ENCODE measurements around the gene INF2. TPM values are rescaled to one million over a fixed set of nuclear protein-coding genes. Genes with fewer than 3 reads are reported as not detected.

The INF2 gene
- total RNA-seq, 2 experiments from 2014 or later, result 74.9 to 76.9 TPM

GRCh38 chr14:104724981-104725771 is 35.8 kb downstream of the INF2 start:
- ChIA-PET POLR2A (interaction anchor here (0.5 to 1.9 kb wide), 4 partner anchors 27 to 470 kb away, joined by 3 to 8 read pairs (median 4); partner anchors contain the start of genes SIVA1 and ZBTB42), CTCF (interaction anchor here (1.5 kb wide), 1 partner anchor 43 kb away, joined by 3 read pairs; no protein-coding TSS in a partner anchor)
- Histone ChIP-seq H3K4me3 (ENCODE audit: low read length) (peak overlapping the region; percentile 87), H3K9me3 (ENCODE audit: control insufficient read depth in 1 of 2, insufficient read depth in 1 of 2, low read length in 2 of 2) (peaks cover 0 to 4% of the 10 kb centered on the region in 2 experiments), H3K36me3 (ENCODE audit: insufficient read depth, low read length) (no peaks in the 10 kb centered on the region), H3K4me1 (ENCODE audit: insufficient read depth, low read length) (peaks cover 17% of the 10 kb centered on the region), H3K27me3 (ENCODE audit: control insufficient read depth in 1 of 2, insufficient read depth in 2 of 2, low read length in 2 of 2) (peaks cover 0 to 4% of the 10 kb centered on the region in 2 experiments), H3K27ac (ENCODE audit: low read depth in 1 of 2, low read length in 2 of 2) (no peak overlapping the region)
- Mint-ChIP-seq H3K4me3 (peak overlapping the region; percentile 70), H3K4me1 (ENCODE audit: low read depth) (no peaks in the 10 kb centered on the region), H3K27ac (no peak overlapping the region), H3K9me3 (no peaks in the 10 kb centered on the region), H3K27me3 (no peaks in the 10 kb centered on the region), H3K36me3 (ENCODE audit: low read depth) (no peaks in the 10 kb centered on the region)
- no peak for TF ChIP-seq CTCF (IDR thresholded peaks at IDR 0.05)
- ATAC-seq (ENCODE audit: poor library complexity), result no peak
- DNase-seq, result no peak
- intact Hi-C loops (cut with DNase I, micrococcal nuclease), result loop anchor here in 1 of 2 experiments (1.0 to 2.0 kb wide), 2 partner anchors 28 to 70 kb away; partner anchors contain the start of genes AKT1 and SIVA1

- peak overlapping the region; percentile 70 for H3K4me3 Mint-ChIP-seq
- ChIA-PET POLR2A (interaction anchor here (0.5 kb wide), 1 partner anchor 470 kb away, joined by 3 read pairs; no protein-coding TSS in a partner anchor), CTCF (no interaction called here)
- H3K27ac Mint-ChIP-seq, result no peak overlapping the region
- H3K27ac ChIP-seq (ENCODE audit: low read depth in 1 of 2, low read length in 2 of 2), result no peak overlapping the region
- H3K36me3 Mint-ChIP-seq (ENCODE audit: low read depth), result no peaks in the 10 kb centered on the region
- H3K27me3 ChIP-seq (ENCODE audit: control insufficient read depth in 1 of 2, insufficient read depth in 2 of 2, low read length in 2 of 2), result peaks cover 0 to 4% of the 10 kb centered on the region in 2 experiments
- peaks cover 0 to 4% of the 10 kb centered on the region in 2 experiments for H3K9me3 ChIP-seq (ENCODE audit: control insufficient read depth in 1 of 2, insufficient read depth in 1 of 2, low read length in 2 of 2)
- intact Hi-C loops (cut with DNase I, micrococcal nuclease), result loop anchor here in 1 of 2 experiments (2.0 kb wide), 1 partner anchor 69 kb away; the partner anchor contains the start of gene AKT1
- no peaks in the 10 kb centered on the region for H3K4me1 Mint-ChIP-seq (ENCODE audit: low read depth)
- no peak overlapping the region for H3K4me3 ChIP-seq (ENCODE audit: low read length)
- DNase-seq (no peak), ATAC-seq (ENCODE audit: poor library complexity) (no peak)
- H3K4me1 ChIP-seq (ENCODE audit: insufficient read depth, low read length), result peaks cover 17% of the 10 kb centered on the region
- no peaks in the 10 kb centered on the region for H3K9me3 Mint-ChIP-seq
- no peaks in the 10 kb centered on the region for H3K36me3 ChIP-seq (ENCODE audit: insufficient read depth, low read length)
- no peaks in the 10 kb centered on the region for H3K27me3 Mint-ChIP-seq
- TF ChIP-seq CTCF (IDR thresholded peaks at IDR 0.05), result no peak
Observed at GRCh38 chr14:104725772-104726548, 36.5 kb downstream of the INF2 start.

- H3K36me3 Mint-ChIP-seq (ENCODE audit: low read depth), result no peaks in the 10 kb centered on the region
- POLR2A ChIA-PET, result no interaction called here
- DNase-seq (no peak), ATAC-seq (ENCODE audit: poor library complexity) (no peak)
- CTCF ChIA-PET, result no interaction called here
- peaks cover 0 to 4% of the 10 kb centered on the region in 2 experiments for H3K27me3 ChIP-seq (ENCODE audit: control insufficient read depth in 1 of 2, insufficient read depth in 2 of 2, low read length in 2 of 2)
- TF ChIP-seq CTCF (IDR thresholded peaks at IDR 0.05), result no peak
- H3K9me3 Mint-ChIP-seq, result no peaks in the 10 kb centered on the region
- no peak overlapping the region for H3K4me3 ChIP-seq (ENCODE audit: low read length)
- H3K27me3 Mint-ChIP-seq, result no peaks in the 10 kb centered on the region
- no peak overlapping the region for H3K27ac ChIP-seq (ENCODE audit: low read depth in 1 of 2, low read length in 2 of 2)
- H3K27ac Mint-ChIP-seq, result no peak overlapping the region
- H3K9me3 ChIP-seq (ENCODE audit: control insufficient read depth in 1 of 2, insufficient read depth in 1 of 2, low read length in 2 of 2), result peaks cover 0 to 4% of the 10 kb centered on the region in 2 experiments
- H3K4me3 Mint-ChIP-seq, result peak overlapping the region; percentile 15
- no peaks in the 10 kb centered on the region for H3K36me3 ChIP-seq (ENCODE audit: insufficient read depth, low read length)
- H3K4me1 ChIP-seq (ENCODE audit: insufficient read depth, low read length), result peaks cover 17% of the 10 kb centered on the region
- H3K4me1 Mint-ChIP-seq (ENCODE audit: low read depth), result no peaks in the 10 kb centered on the region
- intact Hi-C loops (cut with DNase I, micrococcal nuclease), result no loop called here
Observed at GRCh38 chr14:104726600-104727451, 37.4 kb downstream of the INF2 start.
